Stimulated activated CD8-positive, alpha-beta memory T cell treated with anti-CD3 and anti-CD28 coated beads, Interleukin-12 subunit alpha, Interleukin-12 subunit beta, amount 100 ng/mL, for 4 hours (primary cell): ENCODE results near the gene BPIFB6.
"Not testable (repeated sequence)": the region's sequence is repeated elsewhere in the genome, so short reads cannot be mapped to it uniquely, and the experiment has no call there.

Experiments
- DNase-seq: peaks from one replicate; pipeline ENCODE4 v3.0.0-alpha.2; 2020; ENCODE audit warnings: low read depth

Gene BPIFB6

DNA sequence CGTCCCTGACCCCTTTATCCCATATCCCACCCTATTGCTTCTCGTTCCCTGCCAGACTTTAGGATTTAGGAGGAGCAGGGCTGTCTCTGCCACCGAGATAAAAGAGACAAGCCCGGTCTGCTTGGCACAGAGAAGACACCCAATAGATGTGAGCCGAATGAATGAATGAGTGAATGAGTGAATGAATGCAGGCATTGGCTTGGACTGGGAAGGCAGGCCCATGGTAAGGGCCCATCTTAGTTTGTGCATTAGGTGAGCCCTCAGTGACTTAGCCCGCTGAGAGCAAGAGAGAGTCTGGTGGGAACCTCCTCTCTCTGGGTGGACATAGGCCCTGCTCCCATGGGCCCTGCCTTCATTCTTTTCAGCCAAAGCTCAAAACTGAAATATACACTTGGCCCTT, 879 bp upstream of the BPIFB6 start:
- DNase-seq = no peak

- DNase-seq = no peak
Measured at GRCh38 chr20:33032555-33032954, 1.1 kb downstream of the BPIFB6 start.

GRCh38 chr20:33033381-33033780, 1.9 kb downstream of the BPIFB6 start:
- DNase-seq = no peak

DNA sequence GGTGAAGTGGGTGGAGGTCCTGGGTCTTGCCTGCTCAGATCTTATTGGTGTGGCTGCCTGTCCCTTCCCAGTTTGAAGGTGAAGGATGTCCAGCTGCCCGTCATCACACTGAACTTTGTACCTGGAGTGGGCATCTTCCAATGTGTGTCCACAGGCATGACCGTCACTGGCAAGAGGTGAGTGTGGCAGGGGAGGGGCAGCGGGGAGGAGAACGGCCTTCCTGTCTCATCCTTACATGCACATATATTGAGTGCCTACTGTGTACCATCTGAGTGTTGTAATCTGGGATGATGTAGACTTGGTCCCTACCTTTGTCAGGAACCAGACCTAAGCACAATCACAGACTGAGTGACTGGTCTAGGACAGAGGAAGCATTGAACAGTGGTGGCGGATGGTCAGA, 2.7 kb downstream of the BPIFB6 start:
- no peak for DNase-seq

DNA sequence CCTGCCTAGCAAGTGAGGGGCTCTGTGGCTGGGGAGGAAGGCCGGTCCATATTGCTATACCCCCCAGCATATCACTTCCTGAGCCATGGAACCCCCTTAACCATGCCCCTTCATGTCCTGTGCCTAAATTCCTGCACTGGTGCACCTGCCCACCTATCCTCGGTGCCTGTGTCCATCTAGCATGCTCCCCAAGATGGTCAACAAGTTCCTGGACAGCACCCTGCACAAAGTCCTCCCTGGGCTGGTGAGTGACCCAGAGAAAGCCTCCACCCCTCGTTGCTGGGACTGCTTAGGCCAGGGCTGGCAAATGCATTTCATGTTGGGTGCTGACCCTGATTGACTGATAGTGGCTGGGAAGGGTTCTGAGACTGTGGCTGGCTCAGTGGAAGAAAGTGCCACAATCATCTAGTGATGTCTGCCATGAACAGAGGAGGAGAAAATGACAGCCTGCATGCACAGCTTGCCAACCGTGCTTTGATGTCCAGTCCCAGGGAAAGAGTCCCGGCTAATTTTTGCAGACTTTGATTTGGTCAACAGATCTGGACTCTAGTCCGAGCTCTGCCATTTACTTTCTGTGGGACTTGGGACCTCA, 3.5 kb downstream of the BPIFB6 start:
- no peak for DNase-seq

- no peak for DNase-seq
Measured at GRCh38 chr20:33037456-33037855, 6.0 kb downstream of the BPIFB6 start.

GRCh38 chr20:33038243-33038642, 6.8 kb downstream of the BPIFB6 start:
- no peak for DNase-seq

DNA sequence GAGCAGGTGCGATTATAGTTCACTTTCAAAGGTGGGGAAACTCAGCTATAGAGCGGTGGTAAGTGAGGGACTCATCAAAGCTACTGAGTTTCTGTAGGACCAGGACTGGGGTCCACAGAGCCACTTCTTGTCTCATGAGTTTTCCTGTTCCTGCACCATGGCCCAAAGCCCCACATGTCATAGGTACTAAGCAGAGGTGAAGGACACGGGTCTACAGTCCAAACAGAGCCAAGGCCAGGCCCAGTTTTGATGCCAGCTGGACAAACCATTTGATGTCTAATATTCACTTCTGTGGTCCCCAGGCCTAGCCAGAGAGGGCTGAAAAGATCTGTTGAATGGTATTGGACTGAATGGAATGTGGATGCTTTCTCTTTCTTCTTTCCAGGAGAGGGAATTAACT, 11.0 kb downstream of the BPIFB6 start:
- DNase-seq = no peak

- no peak for DNase-seq
Measured at GRCh38 chr20:33042983-33043730, 11.7 kb downstream of the BPIFB6 start.

DNA sequence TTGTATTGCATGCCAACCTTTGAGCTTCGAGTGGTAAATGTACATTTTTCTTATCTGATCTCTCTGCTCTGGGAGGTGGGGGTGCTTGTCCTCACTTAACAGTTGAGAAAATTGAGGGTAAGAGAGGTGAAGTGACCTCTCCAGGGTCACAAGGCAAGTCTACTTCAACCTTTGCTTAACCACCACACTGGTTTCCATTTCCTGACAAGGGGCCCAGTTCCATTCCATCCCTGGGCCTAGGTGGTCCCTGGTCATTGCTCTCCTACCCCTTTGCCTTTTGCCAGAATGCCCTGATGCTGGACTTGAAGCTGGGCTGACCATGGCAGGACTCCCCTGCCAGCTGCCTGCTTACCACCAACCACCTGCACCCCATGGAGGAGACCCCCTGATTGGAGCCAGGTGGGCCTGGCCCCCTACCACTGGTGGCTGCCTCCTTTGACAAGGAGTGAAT, 12.3 kb downstream of the BPIFB6 start:
- no peak for DNase-seq

- DNase-seq = not testable (repeated sequence)
Measured at GRCh38 chr20:33045129-33045721, 13.8 kb downstream of the BPIFB6 start.

DNA sequence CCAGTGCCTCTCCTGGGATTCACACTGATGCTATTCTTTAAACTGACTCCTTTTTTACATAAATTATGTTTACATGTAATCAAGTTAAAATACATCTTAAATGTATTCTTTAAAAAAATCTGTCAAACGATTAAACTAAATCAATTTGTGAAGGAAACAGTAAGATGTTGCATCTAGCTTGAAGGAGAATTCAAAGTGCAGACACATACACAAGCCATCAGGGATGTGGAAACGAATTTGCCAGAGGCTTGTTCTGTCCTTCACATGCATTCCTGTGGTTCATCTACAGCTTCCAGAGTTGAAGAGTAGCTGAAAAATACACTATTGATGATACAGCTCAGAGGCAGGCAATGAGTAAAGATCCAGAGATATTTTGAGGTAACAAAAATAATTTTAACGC, 15.0 kb downstream of the BPIFB6 start:
- no peak for DNase-seq

DNA sequence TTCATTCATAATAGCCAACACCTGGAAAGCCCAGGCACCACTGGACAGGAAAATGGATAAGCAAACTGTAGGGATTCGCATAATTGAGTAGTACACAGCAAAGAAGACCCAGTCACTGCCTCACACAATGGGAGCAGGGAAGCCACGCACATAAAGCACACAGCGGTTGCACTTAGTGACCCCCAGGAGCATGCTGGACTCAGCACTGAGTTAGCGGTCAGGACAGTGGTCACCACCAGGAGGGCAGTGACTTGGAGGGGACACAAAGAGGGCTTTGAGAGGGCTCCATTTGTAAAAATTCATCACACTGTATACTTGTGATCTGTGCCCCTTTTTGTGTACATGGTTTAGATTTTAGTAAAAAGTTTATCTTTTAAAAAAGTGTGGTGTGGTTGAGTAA, 19.9 kb downstream of the BPIFB6 start:
- no peak for DNase-seq

DNA sequence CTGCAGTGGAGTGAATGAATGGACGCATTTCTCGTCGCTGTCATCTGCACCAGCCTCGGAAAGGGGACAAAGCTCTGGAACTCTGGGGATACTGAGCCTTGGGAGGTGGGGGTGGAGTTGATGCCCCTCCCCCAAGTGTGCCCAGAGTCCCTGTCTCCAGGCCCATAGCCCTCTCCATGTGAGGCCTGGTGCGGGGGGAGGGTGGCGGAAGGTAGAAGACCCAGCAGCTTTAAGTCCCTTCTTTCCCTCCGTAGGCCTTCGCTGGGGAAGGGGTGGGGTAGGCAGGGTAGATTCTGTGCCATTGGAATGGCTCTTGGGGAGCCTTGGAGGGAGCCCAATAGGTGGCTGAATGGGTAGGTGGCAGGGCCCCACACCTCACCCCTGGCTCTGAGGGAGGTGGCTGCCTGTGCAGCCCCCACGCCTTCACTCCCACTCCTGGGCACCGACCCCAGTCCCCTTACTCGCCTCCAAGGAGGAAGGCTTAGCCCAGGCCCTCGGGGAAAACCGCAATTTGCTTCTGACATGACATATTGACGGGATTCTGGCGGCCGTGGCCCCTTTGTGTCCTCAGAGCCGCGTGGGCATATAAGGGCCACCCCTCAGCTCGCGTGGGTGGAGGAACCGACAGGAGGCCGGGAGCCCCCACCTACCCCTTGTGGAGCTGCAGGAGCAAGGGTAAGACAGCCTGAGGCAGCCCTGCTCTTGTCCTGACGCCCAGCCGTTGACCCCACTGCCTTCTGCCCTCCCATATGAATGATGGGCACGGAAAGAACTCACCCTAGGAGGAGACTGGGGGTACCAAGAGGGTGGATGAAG, 22.1 kb downstream of the BPIFB6 start, which contains the start of gene BPIFB3:
Gene BPIFB3, plus strand, starts transcription at position 613 of the 816 bp plus-strand sequence. CDS start 1,533 bp downstream, outside the sequence.
- DNase-seq = no peak

DNA sequence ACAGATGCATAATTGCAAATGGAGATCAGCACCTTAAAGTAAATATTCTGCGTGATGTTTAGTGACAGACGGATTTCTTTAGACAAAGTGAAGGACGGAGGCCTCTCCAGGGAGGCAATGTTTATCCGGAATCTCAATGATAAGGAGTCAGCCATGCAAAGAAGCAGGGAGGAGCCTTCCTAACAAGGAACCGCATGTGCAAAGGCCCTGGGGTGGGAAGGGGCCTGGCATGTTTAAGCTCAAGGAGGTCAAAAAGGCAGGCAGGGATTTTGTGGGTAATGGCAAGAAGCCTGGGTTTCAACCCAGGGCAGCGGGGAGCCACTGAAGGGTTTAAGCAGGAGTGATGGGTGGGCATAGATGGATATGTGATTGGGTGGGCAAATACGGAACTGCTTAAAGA, 22.9 kb downstream of the BPIFB6 start:
- no peak for DNase-seq

DNA sequence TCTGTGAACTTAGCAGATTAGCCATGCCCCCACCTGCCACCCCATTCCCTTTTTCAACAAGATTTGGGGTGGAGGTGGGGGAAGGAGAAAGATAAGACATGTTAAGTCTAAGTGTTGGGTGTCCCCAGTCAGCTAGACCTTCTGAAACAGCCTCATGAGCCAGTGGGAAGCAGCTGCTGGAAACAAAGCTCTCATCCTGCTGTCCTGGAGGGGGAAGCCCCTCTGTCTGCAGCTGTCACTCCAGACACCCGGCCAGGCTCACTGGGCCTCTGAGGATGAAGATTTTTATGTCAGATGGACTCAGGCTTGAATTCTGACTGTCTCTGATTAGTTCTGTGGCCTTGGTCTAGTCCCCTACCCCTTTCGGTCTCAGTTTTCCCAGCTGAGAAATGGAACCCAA, 23.3 kb downstream of the BPIFB6 start:
- no peak for DNase-seq

DNA sequence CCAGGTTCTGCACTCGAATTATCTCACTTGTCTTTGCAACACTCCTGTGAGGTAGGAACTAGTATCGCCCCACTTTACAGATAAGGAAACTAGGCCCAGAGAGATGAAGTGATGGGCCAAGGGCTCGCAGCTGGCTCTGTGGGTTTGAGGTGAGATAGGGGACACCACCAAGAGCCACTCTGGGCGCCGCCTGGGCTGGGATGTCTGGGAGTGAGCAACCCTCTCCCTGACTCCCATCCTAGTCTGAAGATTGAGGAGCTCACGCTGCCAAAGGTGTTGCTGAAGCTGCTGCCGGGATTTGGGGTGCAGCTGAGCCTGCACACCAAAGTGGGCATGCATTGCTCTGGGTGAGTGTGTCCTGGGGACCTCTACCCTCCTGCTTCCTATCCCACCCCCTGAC, 27.7 kb downstream of the BPIFB6 start:
- no peak for DNase-seq

DNA sequence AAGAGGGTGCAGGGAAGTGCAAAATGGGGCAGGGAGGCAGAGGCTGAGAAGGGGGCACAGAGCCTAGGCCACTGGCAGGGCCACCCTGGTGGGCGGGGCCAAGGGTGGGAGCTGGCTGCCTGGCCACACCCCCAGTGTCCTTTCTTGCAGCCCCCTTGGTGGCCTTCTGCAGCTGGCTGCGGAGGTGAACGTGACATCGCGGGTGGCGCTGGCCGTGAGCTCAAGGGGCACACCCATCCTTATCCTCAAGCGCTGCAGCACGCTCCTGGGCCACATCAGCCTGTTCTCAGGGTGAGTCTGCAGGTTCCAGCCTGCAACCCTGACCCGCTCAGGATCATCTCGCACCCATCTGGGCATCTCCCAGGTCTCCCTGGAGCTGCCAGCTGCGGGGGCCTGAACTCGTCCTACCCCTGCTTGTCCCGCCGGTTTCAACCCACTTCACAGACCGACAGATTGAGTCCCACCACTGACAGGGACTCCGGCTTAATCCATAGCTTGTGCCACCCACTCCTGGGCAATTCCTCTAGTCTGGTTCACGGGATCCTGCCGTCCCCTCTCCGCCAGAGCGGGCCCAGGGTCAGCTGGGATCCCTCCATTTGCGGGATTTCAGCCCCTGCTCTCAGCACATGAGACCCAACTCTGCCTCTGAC, 28.4 kb downstream of the BPIFB6 start:
- DNase-seq = no peak

GRCh38 chr20:33061658-33062028, 30.2 kb downstream of the BPIFB6 start:
- DNase-seq = no peak

- no peak for DNase-seq
Measured at GRCh38 chr20:33062105-33062824, 30.8 kb downstream of the BPIFB6 start.

GRCh38 chr20:33062825-33063149, 31.3 kb downstream of the BPIFB6 start:
- no peak for DNase-seq

- no peak for DNase-seq
Measured at GRCh38 chr20:33063271-33063670, 31.8 kb downstream of the BPIFB6 start.
